GM12878 (cell line): ENCODE measurements around the gene MGMT. TPM values are rescaled to one million over a fixed set of nuclear protein-coding genes. Genes with fewer than 3 reads are reported as not detected.

Experiments used
- ATAC-seq: fragments of 200-7000 bp; cut with Tn5 transposase; 3 replicates; pipeline ENCODE4 v1.9.1; 2020; ENCODE audit warnings: mild to moderate bottlenecking, moderate library complexity
- BruUV-seq: library from RNA; stranded (reverse); fragments of 400-500 nt; replicated peaks from 2 replicates; lab custom pipeline; 2021; lab: Mats Ljungman, UMichigan
- CTCF ChIA-PET: fragments of 300-600 bp; sonication (Branson Sonifier 250); formaldehyde crosslinking; extraction: SDS; loops from one replicate; lab custom pipeline; 2021; ENCODE audit warnings: inconsistent platforms; lab: Yijun Ruan, JAX
- POLR2A ChIA-PET: fragments of 350-600 bp; formaldehyde crosslinking; extraction: SDS; loops from one replicate; lab custom pipeline; 2021; ENCODE audit warnings: inconsistent platforms; lab: Charles Lee
- RAD21 ChIA-PET: fragments of 300-600 bp; sonication (Branson Sonifier 250); formaldehyde crosslinking; loops from one replicate; lab custom pipeline; 2023; ENCODE audit warnings: antibody characterized with exemption; ENCODE audit not compliant: unreplicated experiment; lab: Charles Lee
- SMC1A ChIA-PET: fragments of 300-600 bp; sonication (Branson Sonifier 250); formaldehyde crosslinking; loops from one replicate; lab custom pipeline; 2023; ENCODE audit not compliant: unreplicated experiment, uncharacterized antibody; lab: Charles Lee
- DNase-seq: peaks from one replicate; pipeline ENCODE4 v3.0.0-alpha.2; 2011; ENCODE audit warnings: low read depth, low spot score
- FAIRE-seq: peaks from 3 replicates; lab custom pipeline; 2011; peaks lifted over from hg19 to GRCh38; lab: Jason Lieb, UNC
- H2AFZ ChIP-seq: 2 replicates; pipeline ENCODE4 v1.6.0; 2011; ENCODE audit warnings: low read depth, low read length, control low read depth; ENCODE audit not compliant: control insufficient read depth
- H3K27ac ChIP-seq: 2 replicates; pipeline ENCODE4 v1.5.1; 2011; ENCODE audit warnings: control low read depth; ENCODE audit not compliant: control insufficient read depth, insufficient read depth
- H3K27me3 ChIP-seq, 2 experiments: replicated peaks in 1 of 2; 2 replicates each; pipeline versions ENCODE4 v1.6.0 to v1.6.1; 2011; ENCODE audit warnings: low read length in 1 of 2; ENCODE audit not compliant: control insufficient read depth in 2 of 2, insufficient read depth in 2 of 2
- H3K36me3 ChIP-seq, 2 experiments: 2 replicates each; pipeline ENCODE4 v1.5.1; 2011; ENCODE audit warnings: low read length in 1 of 2; ENCODE audit not compliant: control insufficient read depth in 2 of 2, insufficient read depth in 2 of 2
- H3K4me1 ChIP-seq: 2 replicates; pipeline ENCODE4 v1.6.1; 2011; ENCODE audit warnings: mild to moderate bottlenecking, low read length, moderate library complexity, mixed read lengths; ENCODE audit not compliant: control insufficient read depth, insufficient read depth
- H3K4me2 ChIP-seq: 2 replicates; pipeline ENCODE4 v1.6.0; 2011; ENCODE audit warnings: control low read depth; ENCODE audit not compliant: control insufficient read depth, insufficient read depth
- H3K4me3 ChIP-seq: fragments of 200-600 bp; sonication (generic); 2 replicates; pipeline ENCODE4 v1.5.1; 2016
- H3K79me2 ChIP-seq: 2 replicates; pipeline ENCODE4 v1.6.0; 2011; ENCODE audit warnings: low read length; ENCODE audit not compliant: control insufficient read depth, insufficient read depth
- H3K9ac ChIP-seq: 2 replicates; pipeline ENCODE4 v1.8.0; 2011; ENCODE audit warnings: low read length, control low read depth, mixed read lengths; ENCODE audit not compliant: control insufficient read depth, insufficient read depth
- H3K9me3 ChIP-seq: replicated peaks from 3 replicates; pipeline ENCODE4 v1.5.1; 2011; ENCODE audit warnings: mild to moderate bottlenecking, low read length; ENCODE audit not compliant: control insufficient read depth, insufficient read depth
- H4K20me1 ChIP-seq: 2 replicates; pipeline ENCODE4 v1.6.0; 2011; ENCODE audit not compliant: control insufficient read depth, insufficient read depth
- ATF7 ChIP-seq: fragments of 450-650 bp; IDR thresholded peaks from 2 replicates; pipeline ENCODE4 v1.6.1; 2016; ENCODE audit warnings: low read depth, mild to moderate bottlenecking
- BCL3 ChIP-seq: IDR thresholded peaks from 2 replicates; pipeline ENCODE4 v1.6.1; 2011; ENCODE audit warnings: borderline replicate concordance, low read depth, mild to moderate bottlenecking, moderate library complexity, low read length; ENCODE audit not compliant: insufficient read depth, poor library complexity, severe bottlenecking
- BRCA1 ChIP-seq: IDR thresholded peaks from 2 replicates; pipeline ENCODE4 v1.6.1; 2011; ENCODE audit warnings: low read depth, low read length, improper control_type of control experiment
- EED ChIP-seq: sonication (generic); IDR thresholded peaks from 2 replicates; pipeline ENCODE4 v1.6.1; 2016; ENCODE audit warnings: antibody characterized with exemption, low read depth
- EGR1 ChIP-seq, 2 experiments: IDR thresholded peaks; 1 replicate in 1 of 2; 2 replicates in 1 of 2; pipeline ENCODE4 v1.6.1; 2011 to 2012; ENCODE audit warnings: low read depth in 2 of 2, low read length in 2 of 2, borderline replicate concordance in 1 of 2, mild to moderate bottlenecking in 1 of 2, moderate library complexity in 1 of 2
- ESRRA ChIP-seq: IDR thresholded peaks from 2 replicates; pipeline ENCODE4 v1.6.1; 2012; ENCODE audit warnings: mild to moderate bottlenecking, low read length, improper control_type of control experiment
- FOXM1 ChIP-seq: IDR thresholded peaks from 2 replicates; pipeline ENCODE4 v1.6.1; 2012; ENCODE audit warnings: low read depth, mild to moderate bottlenecking, inconsistent platforms, low read length, moderate library complexity
- IRF4 ChIP-seq: IDR thresholded peaks from 2 replicates; pipeline ENCODE4 v1.6.1; 2011; ENCODE audit warnings: low read depth, low read length
- JUNB ChIP-seq: IDR thresholded peaks from 2 replicates; pipeline ENCODE4 v1.6.1; 2016; ENCODE audit warnings: antibody characterized with exemption, mild to moderate bottlenecking
- JUND ChIP-seq: IDR thresholded peaks from 2 replicates; pipeline ENCODE4 v1.6.1; 2012; ENCODE audit warnings: low read depth, mild to moderate bottlenecking, low read length, improper control_type of control experiment, moderate library complexity
- MTA3 ChIP-seq: IDR thresholded peaks from 2 replicates; pipeline ENCODE4 v1.6.1; 2012; ENCODE audit warnings: low read length, inconsistent platforms, borderline replicate concordance
- MXI1 ChIP-seq: fragments of 150-350 bp; IDR thresholded peaks from 2 replicates; pipeline ENCODE4 v1.6.1; 2011; ENCODE audit warnings: low read depth, mild to moderate bottlenecking, inconsistent platforms, low read length, improper control_type of control experiment
- MYC ChIP-seq: IDR thresholded peaks from 2 replicates; pipeline ENCODE4 v1.6.1; 2011; ENCODE audit warnings: mild to moderate bottlenecking, low read length, moderate library complexity, inconsistent platforms; ENCODE audit not compliant: insufficient read depth, insufficient replicate concordance, insufficient read length, severe bottlenecking
- RAD51 ChIP-seq: fragments of 450-650 bp; IDR thresholded peaks from 2 replicates; pipeline ENCODE4 v1.6.1; 2016; ENCODE audit warnings: moderate library complexity, mild to moderate bottlenecking, inconsistent platforms
- RB1 ChIP-seq: fragments of 450-650 bp; formaldehyde crosslinking; IDR thresholded peaks from 2 replicates; pipeline ENCODE4 v1.6.1; 2017; ENCODE audit warnings: mild to moderate bottlenecking, borderline replicate concordance
- SMC3 ChIP-seq: IDR thresholded peaks from 2 replicates; pipeline ENCODE4 v1.6.1; 2011; ENCODE audit warnings: low read length, improper control_type of control experiment, borderline replicate concordance
- SUPT20H ChIP-seq: IDR thresholded peaks from 2 replicates; pipeline ENCODE4 v1.6.1; 2011; ENCODE audit warnings: low read depth, mild to moderate bottlenecking, low read length, moderate library complexity, borderline replicate concordance; ENCODE audit not compliant: control insufficient read depth
- USF2 ChIP-seq: IDR thresholded peaks from 2 replicates; pipeline ENCODE4 v1.6.1; 2011; ENCODE audit warnings: low read depth, low read length, improper control_type of control experiment, borderline replicate concordance
- ZNF24 ChIP-seq: fragments of 450-650 bp; IDR thresholded peaks from 2 replicates; pipeline ENCODE4 v1.6.1; 2017; ENCODE audit warnings: antibody characterized with exemption, mild to moderate bottlenecking
- WGBS: methylation state at CpG from one replicate; pipeline ENCODE4 v1.1.6; 2016; ENCODE audit warnings: low lambda C conversion rate; ENCODE audit not compliant: insufficient replicate concordance, insufficient coverage; ENCODE audit errors: missing lambda C conversion rate; 5-methylcytosine and 5-hydroxymethylcytosine counted together
- in situ Hi-C: fragments of 300-500 bp; cut with MboI; formaldehyde crosslinking; loops from 9 replicates; pipeline ENCODE4 v1.14.3; 2018; ENCODE audit warnings: mixed read lengths
- intact Hi-C: fragments of 100-400 bp; cut with micrococcal nuclease; formaldehyde crosslinking; loops from one replicate; pipeline ENCODE4 v1.14.2; 2022; ENCODE audit not compliant: unreplicated experiment
- polyA plus RNA-seq, 11 experiments: library from polyadenylated mRNA; depleted of rRNA in 4 of 11; unstranded in 6 of 11; stranded (reverse) in 5 of 11; fragments of >200 nt; fragmentation: Nextera tagmentation in 4 of 11; fragmentation: Illumina TruSeq in 1 of 11; extraction: Ambion mirVana in 4 of 11; extraction: Trizol in 1 of 11; gene quantifications; 1 replicate in 1 of 11; 2 replicates in 10 of 11; pipeline versions ENCODE4 v1.2.1 to v1.2.3, GENCODE V29; 2011 to 2016; ENCODE audit warnings: inconsistent platforms in 2 of 11, missing spikeins in 2 of 11, low read depth in 1 of 11
- total RNA-seq, 4 experiments: library from RNA; depleted of rRNA in 3 of 4; stranded (reverse); fragments of >200 nt in 3 of 4; fragmentation: Illumina TruSeq in 1 of 4; extraction: Trizol in 1 of 4; gene quantifications; 2 replicates each; pipeline versions ENCODE4 v1.2.1 to v1.2.3, GENCODE V29; 2013 to 2021

MGMT gene
- total and polyA plus RNA-seq, 10 of the 15 experiments (the other 5 are each of a cell fraction or from before 2014, with no cell fraction given) = 0.16 to 24.2 (median 13.3) TPM

GRCh38 chr10:129465796-129466702, 992 bp upstream of the MGMT start:
- peak overlapping the region; percentile 96 for H3K4me2 ChIP-seq
- H3K36me3 ChIP-seq = no peaks in the 10 kb centered on the region
- SMC1A ChIA-PET = no interaction called here
- H3K4me3 ChIP-seq = peak overlapping the region; percentile 80; the same call in 1 of the 2 replicates
- peak overlapping the region; percentile 72 for H3K9ac ChIP-seq
- no peaks in the 10 kb centered on the region for H3K27me3 ChIP-seq
- no TSS peak for BruUV-seq
- no peaks in the 10 kb centered on the region for H4K20me1 ChIP-seq
- H3K4me1 ChIP-seq = peaks cover 11% of the 10 kb centered on the region
- WGBS = 69% methylated on average over 20 of the region's 21 CpGs
- in situ Hi-C loops (loop anchor here (10.0 kb wide), 1 partner anchor 649 kb away; the partner anchor contains the start of gene C10orf143), intact Hi-C loops (loop anchor here (5.0 kb wide), 1 partner anchor 136 kb away; no protein-coding TSS in a partner anchor)
- H3K79me2 ChIP-seq = peaks cover 9% of the 10 kb centered on the region
- CTCF ChIA-PET = no interaction called here
- RAD21 ChIA-PET = no interaction called here
- ATAC-seq (no peak), FAIRE-seq (no peak), DNase-seq (no peak)
- POLR2A ChIA-PET = no interaction called here
- H2AFZ ChIP-seq = peak overlapping the region; percentile 96
- H3K9me3 ChIP-seq = no peaks in the 10 kb centered on the region
- H3K27ac ChIP-seq = peak overlapping the region; percentile 32; the same call in 1 of the 2 replicates
- no peak for TF ChIP-seq MTA3
- TF ChIP-seq FOXM1 = no peak
- no peak for TF ChIP-seq SMC3
- TF ChIP-seq RB1 = no peak
- no peak for TF ChIP-seq SUPT20H
- no peak for TF ChIP-seq JUND
- no peak for TF ChIP-seq USF2
- TF ChIP-seq IRF4 = no peak
- no peak for TF ChIP-seq ATF7
- no peak for TF ChIP-seq BRCA1
- TF ChIP-seq EED = no peak
- no peak for TF ChIP-seq RAD51
- no peak for TF ChIP-seq ESRRA
- TF ChIP-seq MXI1 = no peak
- no peak for TF ChIP-seq BCL3
- TF ChIP-seq ZNF24 = no peak
- no peak for TF ChIP-seq EGR1 (IDR thresholded peaks at IDR 0.05; ENCODE audit: borderline replicate concordance in 1 of 2, low read depth in 2 of 2, low read length in 2 of 2)
- no peak for TF ChIP-seq MYC
- no peak for TF ChIP-seq JUNB
